Lung (tissue), 12 donors: ENCODE results near the gene TMEM9. TPM values are rescaled to one million over a fixed set of nuclear protein-coding genes. Genes with fewer than 3 reads are reported as not detected.

Experiments
- ATAC-seq: fragments of 200-7000 bp; cut with Tn5 transposase; one replicate; pipeline ENCODE4 v1.9.1; 2020; ENCODE audit warnings: moderate number of reproducible peaks; ENCODE audit not compliant: insufficient read depth, low FRiP score
- DNase-seq, 3 donors: peaks; one replicate each; pipeline ENCODE4 v3.0.0-alpha.2; 2013 to 2017
- H3K27ac ChIP-seq, 2 donors: one replicate each; pipeline ENCODE4 v1.5.1; 2013; ENCODE audit warnings: mild to moderate bottlenecking in 2 of 2, moderate library complexity in 2 of 2, control low read depth in 1 of 2, inconsistent platforms in 1 of 2, low read depth in 1 of 2, low read length in 1 of 2
- H3K27me3 ChIP-seq, 3 donors: one replicate each; pipeline ENCODE4 v1.5.1; 2013; ENCODE audit warnings: low read length in 2 of 3; ENCODE audit not compliant: control insufficient read depth in 3 of 3, insufficient read depth in 3 of 3
- H3K36me3 ChIP-seq, 4 donors: one replicate each; pipeline ENCODE4 v1.5.1; 2013; ENCODE audit warnings: low read length in 4 of 4, mild to moderate bottlenecking in 1 of 4, moderate library complexity in 1 of 4; ENCODE audit not compliant: control insufficient read depth in 4 of 4, insufficient read depth in 4 of 4
- H3K4me1 ChIP-seq, 5 donors: one replicate each; pipeline ENCODE4 v1.5.1; 2013; ENCODE audit warnings: low read length in 5 of 5, mild to moderate bottlenecking in 2 of 5, moderate library complexity in 1 of 5; ENCODE audit not compliant: control insufficient read depth in 5 of 5, insufficient read depth in 5 of 5
- H3K4me3 ChIP-seq: one replicate; pipeline ENCODE4 v1.5.1; 2013; ENCODE audit warnings: mild to moderate bottlenecking, control low read depth, moderate library complexity
- H3K9ac ChIP-seq, 2 donors: one replicate each; pipeline ENCODE4 v1.5.1; 2013; ENCODE audit warnings: low read length in 2 of 2, control low read depth in 1 of 2; ENCODE audit not compliant: insufficient read depth in 1 of 2
- H3K9me3 ChIP-seq, 4 donors: one replicate each; pipeline ENCODE4 v1.5.1; 2013; ENCODE audit warnings: low read length in 3 of 4, mild to moderate bottlenecking in 1 of 4, moderate library complexity in 1 of 4; ENCODE audit not compliant: control insufficient read depth in 4 of 4, insufficient read depth in 3 of 4
- CTCF ChIP-seq: IDR thresholded peaks from 2 replicates; pipeline ENCODE4 v1.5.1; 2012; ENCODE audit warnings: mild to moderate bottlenecking; ENCODE audit errors: control extremely low read depth, extremely low read depth
- WGBS, 2 donors: extraction: QIAGEN DNeasy Blood & Tissue Kit; methylation state at CpG; one replicate each; pipeline ENCODE4 v1.1.7; 2013; 5-methylcytosine and 5-hydroxymethylcytosine counted together
- polyA plus RNA-seq, 2 donors: library from polyadenylated mRNA; stranded (reverse); fragments of 200-250 nt; gene quantifications; one replicate each; pipeline ENCODE4 v1.2.1, GENCODE V29; 2013
- total RNA-seq, 2 donors: library from RNA; depleted of rRNA in 1 of 2; stranded (reverse); fragments of >200 nt in 1 of 2; gene quantifications; one replicate each; pipeline ENCODE4 v1.2.1, GENCODE V29; 2014 to 2021
- donor health status: control.
- donor health status: control.
- donor health status: Bipolar disorder and iron deficiency.
- donor health status: healthy.
- donor health status: DM: yes; HTN: yes; CAD: no.

The TMEM9 gene
- total and polyA plus RNA-seq, 4 donors = 64.8 to 89.7 (median 77.6) TPM

- DNase-seq (no peak), ATAC-seq (no peak)
- Histone ChIP-seq H3K4me3 (no peak overlapping the region), H3K9me3 (no peaks in the 10 kb centered on the region), H3K27me3 (no peaks in the 10 kb centered on the region), H3K9ac (no peak overlapping the region), H3K27ac (no peak overlapping the region), H3K4me1 (peaks cover 0 to 33% (median 3%) of the 10 kb centered on the region in 5 donors), H3K36me3 (no peaks in the 10 kb centered on the region)
- WGBS, 2 donors = 91 to 92% methylated on average over 5 of the region's 5 CpGs
- TF ChIP-seq CTCF = no peak
These were observed 64.7 kb downstream of the TMEM9 start for GRCh38 chr1:201089596-201089995.

GRCh38 chr1:201088901-201089525, 65.3 kb downstream of the TMEM9 start:
- DNase-seq (no peak), ATAC-seq (no peak)
- Histone ChIP-seq H3K36me3 (no peaks in the 10 kb centered on the region), H3K27ac (no peak overlapping the region), H3K4me1 (peaks cover 0 to 34% (median 3%) of the 10 kb centered on the region in 5 donors), H3K4me3 (no peak overlapping the region), H3K9ac (no peak overlapping the region), H3K27me3 (no peaks in the 10 kb centered on the region), H3K9me3 (no peaks in the 10 kb centered on the region)
- no peak for TF ChIP-seq CTCF
- WGBS, 2 donors = 94 to 96% methylated on average over 19 of the region's 19 CpGs

- TF ChIP-seq CTCF = no peak
- 58 to 63% methylated on average over 4 of the region's 4 CpGs for WGBS, 2 donors
- H3K27me3 ChIP-seq = no peaks in the 10 kb centered on the region
- no peaks in the 10 kb centered on the region for H3K9me3 ChIP-seq
- ATAC-seq (no peak), DNase-seq (no peak)
- no peak overlapping the region for H3K27ac ChIP-seq
- no peak overlapping the region for H3K9ac ChIP-seq
- peaks cover 0 to 41% (median 3%) of the 10 kb centered on the region in 5 donors for H3K4me1 ChIP-seq
- H3K4me3 ChIP-seq = no peak overlapping the region
- no peaks in the 10 kb centered on the region for H3K36me3 ChIP-seq
These were observed 65.9 kb downstream of the TMEM9 start for GRCh38 chr1:201088395-201088794.
